Keratinocyte (primary cell): ENCODE results near the gene TMEM151A. TPM values are rescaled to one million over a fixed set of nuclear protein-coding genes. Genes with fewer than 3 reads are reported as not detected.
"Not testable (repeated sequence)": the region's sequence is repeated elsewhere in the genome, so short reads cannot be mapped to it uniquely, and the experiment has no call there.

Experiments used
- DNase-seq: peaks from one replicate; pipeline ENCODE4 v3.0.0-alpha.2; 2011; ENCODE audit warnings: low read depth, missing footprints, low spot score
- FAIRE-seq: peaks from 2 replicates; lab custom pipeline; 2011; peaks lifted over from hg19 to GRCh38; lab: Jason Lieb, UNC
- H2AFZ ChIP-seq: 2 replicates; pipeline ENCODE4 v1.6.0; 2012; ENCODE audit warnings: low read length, control low read depth, inconsistent platforms; ENCODE audit not compliant: control insufficient read depth
- H3K27ac ChIP-seq: 2 replicates; pipeline ENCODE4 v1.5.1; 2011; ENCODE audit warnings: low read length; ENCODE audit not compliant: control insufficient read depth, insufficient read depth
- H3K27me3 ChIP-seq: 3 replicates; pipeline ENCODE4 v1.6.0; 2011; ENCODE audit warnings: low read length; ENCODE audit not compliant: control insufficient read depth, insufficient read depth; ENCODE audit errors: extremely low read depth
- H3K36me3 ChIP-seq, 2 experiments: 2 replicates in 1 of 2; 3 replicates in 1 of 2; pipeline ENCODE4 v1.5.1; 2011; ENCODE audit warnings: low read length in 2 of 2, mild to moderate bottlenecking in 1 of 2; ENCODE audit not compliant: control insufficient read depth in 2 of 2, insufficient read depth in 2 of 2; ENCODE audit errors: extremely low read depth in 1 of 2
- H3K4me1 ChIP-seq: 3 replicates; pipeline ENCODE4 v1.5.1; 2011; ENCODE audit warnings: low read length; ENCODE audit not compliant: control insufficient read depth, insufficient read depth; ENCODE audit errors: extremely low read depth
- H3K4me2 ChIP-seq: 3 replicates; pipeline ENCODE4 v1.6.0; 2011; ENCODE audit warnings: low read depth, low read length; ENCODE audit not compliant: control insufficient read depth, insufficient read depth; ENCODE audit errors: extremely low read depth
- H3K4me3 ChIP-seq, 3 experiments: fragments of 200-600 bp in 1 of 3; sonication (generic) in 1 of 3; 2 replicates in 2 of 3; 3 replicates in 1 of 3; pipeline ENCODE4 v1.5.1; 2011 to 2016; ENCODE audit warnings: low read length in 3 of 3, mild to moderate bottlenecking in 3 of 3, control low read depth in 2 of 3, inconsistent platforms in 1 of 3, low read depth in 1 of 3, mixed read lengths in 1 of 3, mixed run types in 1 of 3, moderate library complexity in 1 of 3; ENCODE audit not compliant: control insufficient read depth in 2 of 3, insufficient read depth in 2 of 3; ENCODE audit errors: extremely low read depth in 1 of 3
- H3K79me2 ChIP-seq: 2 replicates; pipeline ENCODE4 v1.6.0; 2012; ENCODE audit warnings: low read length; ENCODE audit not compliant: control insufficient read depth, insufficient read depth
- H3K9ac ChIP-seq: 3 replicates; pipeline ENCODE4 v1.6.0; 2011; ENCODE audit warnings: low read length; ENCODE audit not compliant: control insufficient read depth, insufficient read depth; ENCODE audit errors: extremely low read depth
- H3K9me1 ChIP-seq: 3 replicates; pipeline ENCODE4 v1.6.0; 2011; ENCODE audit warnings: low read length; ENCODE audit not compliant: control insufficient read depth, insufficient read depth; ENCODE audit errors: extremely low read depth
- H3K9me3 ChIP-seq: 2 replicates; pipeline ENCODE4 v1.5.1; 2012; ENCODE audit warnings: low read depth, low read length; ENCODE audit not compliant: control insufficient read depth
- H4K20me1 ChIP-seq: 3 replicates; pipeline ENCODE4 v1.6.0; 2011; ENCODE audit warnings: low read length; ENCODE audit not compliant: control insufficient read depth, insufficient read depth; ENCODE audit errors: extremely low read depth
- EZH2 ChIP-seq: IDR thresholded peaks from one replicate; pipeline ENCODE4 v1.6.1; 2012; ENCODE audit warnings: inconsistent platforms, mild to moderate bottlenecking, low read length, moderate library complexity
- dilution Hi-C: fragments of 300-500 bp; cut with MboI; formaldehyde crosslinking; loops from one replicate; pipeline ENCODE4 v1.7.0; 2020; ENCODE audit warnings: low sequenced_read_pairs; ENCODE audit not compliant: extremely low pct_ligation_motif_present
- polyA plus RNA-seq, 5 experiments: library from polyadenylated mRNA; depleted of rRNA in 3 of 5; stranded (reverse) in 3 of 5; stranded (forward) in 1 of 5; unstranded in 1 of 5; fragments of >200 nt; gene quantifications; 1 replicate in 1 of 5; 2 replicates in 3 of 5; 3 replicates in 1 of 5; pipeline versions ENCODE4 v1.2.1 to v1.2.3, GENCODE V29; 2011 to 2012; ENCODE audit warnings: missing spikeins in 2 of 5, low read depth in 1 of 5, low replicate concordance in 1 of 5
- TF ChIP-seq, protein P1 (sequence below), 3 experiments: IDR thresholded peaks in 1 of 3; conservative IDR thresholded peaks in 1 of 3; optimal IDR thresholded peaks in 1 of 3; 2 replicates in 2 of 3; 3 replicates in 1 of 3; pipeline versions ENCODE3 to v1.5.1; 2011; ENCODE audit warnings: low read length in 3 of 3, mild to moderate bottlenecking in 3 of 3, moderate library complexity in 2 of 3, control low read depth in 1 of 3, inconsistent platforms in 1 of 3; ENCODE audit not compliant: insufficient read depth in 2 of 3; ENCODE audit errors: extremely low read depth in 1 of 3

The TMEM151A gene
- polyA plus RNA-seq, 1 donor (not counting 4 experiments of a cell fraction or from before 2014, with no cell fraction given): not detected

- H3K27me3 ChIP-seq: peaks cover 4% of the 10 kb centered on the region
- H3K4me3 ChIP-seq: no peak overlapping the region
- H3K79me2 ChIP-seq: no peaks in the 10 kb centered on the region
- no peaks in the 10 kb centered on the region for H4K20me1 ChIP-seq
- TF ChIP-seq EZH2: no peak
- TF ChIP-seq, protein P1, sequence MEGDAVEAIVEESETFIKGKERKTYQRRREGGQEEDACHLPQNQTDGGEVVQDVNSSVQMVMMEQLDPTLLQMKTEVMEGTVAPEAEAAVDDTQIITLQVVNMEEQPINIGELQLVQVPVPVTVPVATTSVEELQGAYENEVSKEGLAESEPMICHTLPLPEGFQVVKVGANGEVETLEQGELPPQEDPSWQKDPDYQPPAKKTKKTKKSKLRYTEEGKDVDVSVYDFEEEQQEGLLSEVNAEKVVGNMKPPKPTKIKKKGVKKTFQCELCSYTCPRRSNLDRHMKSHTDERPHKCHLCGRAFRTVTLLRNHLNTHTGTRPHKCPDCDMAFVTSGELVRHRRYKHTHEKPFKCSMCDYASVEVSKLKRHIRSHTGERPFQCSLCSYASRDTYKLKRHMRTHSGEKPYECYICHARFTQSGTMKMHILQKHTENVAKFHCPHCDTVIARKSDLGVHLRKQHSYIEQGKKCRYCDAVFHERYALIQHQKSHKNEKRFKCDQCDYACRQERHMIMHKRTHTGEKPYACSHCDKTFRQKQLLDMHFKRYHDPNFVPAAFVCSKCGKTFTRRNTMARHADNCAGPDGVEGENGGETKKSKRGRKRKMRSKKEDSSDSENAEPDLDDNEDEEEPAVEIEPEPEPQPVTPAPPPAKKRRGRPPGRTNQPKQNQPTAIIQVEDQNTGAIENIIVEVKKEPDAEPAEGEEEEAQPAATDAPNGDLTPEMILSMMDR (optimal IDR thresholded peaks at IDR 0.05 in 1 of 3, IDR thresholded peaks at IDR 0.05 in 1 of 3, conservative IDR thresholded peaks at IDR 0.05 in 1 of 3; ENCODE audit: extremely low read depth in 1 of 3, insufficient read depth in 2 of 3, low read length in 3 of 3): no peak
- dilution Hi-C loops: no loop called here
- DNase-seq (no peak), FAIRE-seq (no peak)
- no peak overlapping the region for H3K4me2 ChIP-seq
- H3K4me1 ChIP-seq: peaks cover 2% of the 10 kb centered on the region
- no peak overlapping the region for H3K9ac ChIP-seq
- no peak overlapping the region for H3K27ac ChIP-seq
- no peaks in the 10 kb centered on the region for H3K9me1 ChIP-seq
- H3K36me3 ChIP-seq: no peaks in the 10 kb centered on the region
- no peak overlapping the region for H2AFZ ChIP-seq
- H3K9me3 ChIP-seq: no peaks in the 10 kb centered on the region
These were observed 17.8 kb downstream of the TMEM151A start for GRCh38 chr11:66309475-66309874.

DNA sequence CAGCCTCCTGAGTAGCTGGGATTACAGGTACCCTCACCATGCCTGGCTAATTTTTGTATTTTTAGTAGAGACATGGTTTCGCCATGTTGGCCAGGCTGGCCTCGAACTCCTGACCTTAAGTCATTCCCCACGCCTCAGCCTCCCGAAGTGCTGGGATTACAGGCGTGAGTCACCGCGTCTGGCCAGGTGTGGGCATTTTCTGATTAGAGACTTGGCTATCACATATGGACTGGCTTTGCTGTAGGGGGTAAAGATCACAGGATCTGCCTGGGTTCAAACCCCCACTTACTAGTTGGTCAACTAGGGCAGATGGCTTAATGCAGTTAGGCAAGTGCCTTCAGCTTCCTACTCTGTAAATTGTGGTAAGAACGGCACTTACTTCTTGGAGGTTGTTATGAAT lies 18.6 kb downstream of the TMEM151A start:
- H3K4me2 ChIP-seq: no peak overlapping the region
- H2AFZ ChIP-seq: no peak overlapping the region
- no peak overlapping the region for H3K27ac ChIP-seq
- H3K36me3 ChIP-seq: no peaks in the 10 kb centered on the region
- H3K9me1 ChIP-seq: no peaks in the 10 kb centered on the region
- no peak overlapping the region for H3K9ac ChIP-seq
- TF ChIP-seq, protein P1 (optimal IDR thresholded peaks at IDR 0.05 in 1 of 3, IDR thresholded peaks at IDR 0.05 in 1 of 3, conservative IDR thresholded peaks at IDR 0.05 in 1 of 3; ENCODE audit: extremely low read depth in 1 of 3, insufficient read depth in 2 of 3, low read length in 3 of 3): no peak
- TF ChIP-seq EZH2: no peak
- FAIRE-seq: no peak
- no peak for DNase-seq
- no peaks in the 10 kb centered on the region for H4K20me1 ChIP-seq
- no peaks in the 10 kb centered on the region for H3K9me3 ChIP-seq
- H3K79me2 ChIP-seq: no peaks in the 10 kb centered on the region
- H3K4me3 ChIP-seq: no peak overlapping the region
- dilution Hi-C loops: no loop called here
- peaks cover 4% of the 10 kb centered on the region for H3K27me3 ChIP-seq
- H3K4me1 ChIP-seq: peaks cover 2% of the 10 kb centered on the region

- FAIRE-seq, dilution Hi-C loops: not testable (repeated sequence)
These were observed 19.2 kb downstream of the TMEM151A start for GRCh38 chr11:66310803-66311440.

More at GRCh38 chr11:66310803-66311440, 19.2 kb downstream of the TMEM151A start:
- not testable (repeated sequence) for H3K4me1 ChIP-seq, H3K9ac ChIP-seq, DNase-seq, H3K27me3 ChIP-seq, H3K9me3 ChIP-seq, H2AFZ ChIP-seq, H3K4me3 ChIP-seq, H3K36me3 ChIP-seq, H3K4me2 ChIP-seq, H3K9me1 ChIP-seq, H3K27ac ChIP-seq, H4K20me1 ChIP-seq, H3K79me2 ChIP-seq
